Measurements from ENCODE around the gene BSPH1.

Gene BSPH1, protein sequence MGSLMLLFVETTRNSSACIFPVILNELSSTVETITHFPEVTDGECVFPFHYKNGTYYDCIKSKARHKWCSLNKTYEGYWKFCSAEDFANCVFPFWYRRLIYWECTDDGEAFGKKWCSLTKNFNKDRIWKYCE

DNA sequence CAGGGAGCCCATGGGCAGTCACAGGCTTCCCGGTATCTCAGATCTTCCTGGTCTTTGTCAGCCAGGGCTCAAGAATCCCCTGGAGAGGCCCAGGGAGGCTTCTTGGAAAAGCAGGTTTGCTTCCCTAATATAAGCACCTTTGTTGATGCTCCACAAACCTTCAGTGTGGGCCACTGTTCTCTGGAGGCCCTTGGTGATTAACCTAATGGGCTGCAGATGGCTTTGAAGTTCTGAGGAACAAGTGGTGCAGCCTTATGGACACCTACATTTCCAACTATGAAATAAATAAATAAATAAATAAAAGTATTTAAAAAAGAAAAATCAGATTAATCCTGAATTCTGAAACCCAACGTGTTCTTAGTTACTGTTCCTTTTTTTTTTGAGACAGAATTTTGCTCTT is at the start of gene BSPH1:
TSS of gene BSPH1 (minus strand) at position 101 of the 400 bp plus-strand sequence. CDS start at position 12, 89 bp downstream.
- DNase-seq: no peak
- no peaks in the 10 kb centered on the region for H3K36me3 ChIP-seq (ENCODE audit: insufficient read depth, low read length)
- H3K4me3 ChIP-seq (ENCODE audit: low read depth in 1 of 2, low read length in 2 of 2): no peak within 1 kb of the TSS
- H3K27me3 ChIP-seq (ENCODE audit: insufficient read depth, low read length, poor library complexity): peaks cover 3% of the 10 kb centered on the region
- no peaks in the 10 kb centered on the region for H3K79me2 ChIP-seq (ENCODE audit: insufficient read depth, low read length)
- no peaks in the 10 kb centered on the region for H3K4me1 ChIP-seq (ENCODE audit: insufficient read depth, low read length)
- no peak within 1 kb of the TSS for H3K27ac ChIP-seq (ENCODE audit: low read length)
- TF ChIP-seq, protein P1, sequence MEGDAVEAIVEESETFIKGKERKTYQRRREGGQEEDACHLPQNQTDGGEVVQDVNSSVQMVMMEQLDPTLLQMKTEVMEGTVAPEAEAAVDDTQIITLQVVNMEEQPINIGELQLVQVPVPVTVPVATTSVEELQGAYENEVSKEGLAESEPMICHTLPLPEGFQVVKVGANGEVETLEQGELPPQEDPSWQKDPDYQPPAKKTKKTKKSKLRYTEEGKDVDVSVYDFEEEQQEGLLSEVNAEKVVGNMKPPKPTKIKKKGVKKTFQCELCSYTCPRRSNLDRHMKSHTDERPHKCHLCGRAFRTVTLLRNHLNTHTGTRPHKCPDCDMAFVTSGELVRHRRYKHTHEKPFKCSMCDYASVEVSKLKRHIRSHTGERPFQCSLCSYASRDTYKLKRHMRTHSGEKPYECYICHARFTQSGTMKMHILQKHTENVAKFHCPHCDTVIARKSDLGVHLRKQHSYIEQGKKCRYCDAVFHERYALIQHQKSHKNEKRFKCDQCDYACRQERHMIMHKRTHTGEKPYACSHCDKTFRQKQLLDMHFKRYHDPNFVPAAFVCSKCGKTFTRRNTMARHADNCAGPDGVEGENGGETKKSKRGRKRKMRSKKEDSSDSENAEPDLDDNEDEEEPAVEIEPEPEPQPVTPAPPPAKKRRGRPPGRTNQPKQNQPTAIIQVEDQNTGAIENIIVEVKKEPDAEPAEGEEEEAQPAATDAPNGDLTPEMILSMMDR (IDR thresholded peaks at IDR 0.05; ENCODE audit: borderline replicate concordance, extremely low read depth, low read length, poor library complexity, severe bottlenecking): no peak
- no peak for TF ChIP-seq EZH2 (IDR thresholded peaks at IDR 0.05; ENCODE audit: borderline replicate concordance, low read depth, low read length, severe bottlenecking)
- no peak within 1 kb of the TSS for H2AFZ ChIP-seq (ENCODE audit: low read depth, low read length)
- ATAC-seq (ENCODE audit: insufficient read depth, low read depth): no peak
- H3K9me3 ChIP-seq (ENCODE audit: insufficient read depth, low read length, severe bottlenecking): no peaks in the 10 kb centered on the region
- no peak within 1 kb of the TSS for H3K9ac ChIP-seq (ENCODE audit: low read depth, low read length)
- H3K4me2 ChIP-seq (ENCODE audit: insufficient read depth, low read length): no peak within 1 kb of the TSS
- no peaks in the 10 kb centered on the region for H4K20me1 ChIP-seq (ENCODE audit: insufficient read depth, low read length)

DNA sequence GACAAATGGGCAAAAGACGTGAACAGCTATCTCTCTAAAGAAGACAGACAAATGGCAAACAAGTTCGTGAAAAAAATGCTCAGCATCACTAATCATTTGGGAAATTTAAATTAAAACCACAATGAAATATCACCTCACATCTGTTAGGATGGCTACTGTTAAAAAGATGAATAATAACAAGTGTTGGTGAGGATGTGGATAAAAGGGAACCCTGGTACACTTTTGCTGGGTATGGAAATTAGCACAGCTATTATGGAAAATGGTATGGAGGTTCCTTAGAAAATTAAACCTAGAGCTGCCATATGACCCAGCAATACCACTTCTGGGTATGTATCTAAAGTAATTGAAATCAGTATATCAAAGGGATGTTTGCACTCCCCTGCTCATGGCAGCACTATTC is 44.8 kb upstream of the BSPH1 start:
- H2AFZ ChIP-seq (ENCODE audit: low read depth, low read length): no peak overlapping the region
- no peak for DNase-seq
- H3K79me2 ChIP-seq (ENCODE audit: insufficient read depth, low read length): no peaks in the 10 kb centered on the region
- peaks cover 7% of the 10 kb centered on the region for H3K9me3 ChIP-seq (ENCODE audit: insufficient read depth, low read length, severe bottlenecking)
- no peaks in the 10 kb centered on the region for H4K20me1 ChIP-seq (ENCODE audit: insufficient read depth, low read length)
- no peaks in the 10 kb centered on the region for H3K36me3 ChIP-seq (ENCODE audit: insufficient read depth, low read length)
- no peak overlapping the region for H3K4me3 ChIP-seq (ENCODE audit: low read depth in 1 of 2, low read length in 2 of 2)
- H3K9ac ChIP-seq (ENCODE audit: low read depth, low read length): no peak overlapping the region
- H3K27ac ChIP-seq (ENCODE audit: low read length): no peak overlapping the region
- ATAC-seq (ENCODE audit: insufficient read depth, low read depth): no peak
- H3K4me2 ChIP-seq (ENCODE audit: insufficient read depth, low read length): no peak overlapping the region
- no peak for TF ChIP-seq EZH2 (IDR thresholded peaks at IDR 0.05; ENCODE audit: borderline replicate concordance, low read depth, low read length, severe bottlenecking)
- TF ChIP-seq, protein P1 (IDR thresholded peaks at IDR 0.05; ENCODE audit: borderline replicate concordance, extremely low read depth, low read length, poor library complexity, severe bottlenecking): no peak
- H3K4me1 ChIP-seq (ENCODE audit: insufficient read depth, low read length): no peaks in the 10 kb centered on the region
- no peaks in the 10 kb centered on the region for H3K27me3 ChIP-seq (ENCODE audit: insufficient read depth, low read length, poor library complexity)

DNA sequence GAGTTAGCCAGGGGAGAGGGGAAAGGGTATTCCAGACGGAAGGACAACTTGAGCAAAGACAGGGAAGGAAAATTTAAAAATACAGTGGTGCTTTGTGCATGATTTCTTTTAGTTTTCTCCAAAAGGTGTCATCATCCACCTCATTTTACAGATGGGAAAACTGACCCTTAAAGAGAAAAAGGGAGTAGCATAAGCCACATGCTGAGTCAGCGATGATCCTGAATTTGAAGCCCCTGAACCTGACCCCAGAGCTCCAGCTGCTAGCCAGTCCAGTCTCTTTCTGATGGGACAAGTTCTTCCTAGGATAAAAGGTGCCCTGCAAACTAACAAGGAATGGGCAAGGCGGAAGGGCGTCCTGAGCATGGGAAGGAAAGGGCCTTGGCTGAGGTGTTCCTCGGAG is 41.6 kb upstream of the BSPH1 start:
- no peaks in the 10 kb centered on the region for H3K27me3 ChIP-seq (ENCODE audit: insufficient read depth, low read length, poor library complexity)
- H3K79me2 ChIP-seq (ENCODE audit: insufficient read depth, low read length): no peaks in the 10 kb centered on the region
- no peak overlapping the region for H3K4me3 ChIP-seq (ENCODE audit: low read depth in 1 of 2, low read length in 2 of 2)
- H3K4me2 ChIP-seq (ENCODE audit: insufficient read depth, low read length): no peak overlapping the region
- ATAC-seq (ENCODE audit: insufficient read depth, low read depth): no peak
- H2AFZ ChIP-seq (ENCODE audit: low read depth, low read length): no peak overlapping the region
- H3K27ac ChIP-seq (ENCODE audit: low read length): no peak overlapping the region
- no peak for DNase-seq
- TF ChIP-seq EZH2 (IDR thresholded peaks at IDR 0.05; ENCODE audit: borderline replicate concordance, low read depth, low read length, severe bottlenecking): no peak
- H3K9ac ChIP-seq (ENCODE audit: low read depth, low read length): no peak overlapping the region
- peaks cover 7% of the 10 kb centered on the region for H3K9me3 ChIP-seq (ENCODE audit: insufficient read depth, low read length, severe bottlenecking)
- H3K4me1 ChIP-seq (ENCODE audit: insufficient read depth, low read length): no peaks in the 10 kb centered on the region
- H4K20me1 ChIP-seq (ENCODE audit: insufficient read depth, low read length): no peaks in the 10 kb centered on the region
- no peaks in the 10 kb centered on the region for H3K36me3 ChIP-seq (ENCODE audit: insufficient read depth, low read length)

DNA sequence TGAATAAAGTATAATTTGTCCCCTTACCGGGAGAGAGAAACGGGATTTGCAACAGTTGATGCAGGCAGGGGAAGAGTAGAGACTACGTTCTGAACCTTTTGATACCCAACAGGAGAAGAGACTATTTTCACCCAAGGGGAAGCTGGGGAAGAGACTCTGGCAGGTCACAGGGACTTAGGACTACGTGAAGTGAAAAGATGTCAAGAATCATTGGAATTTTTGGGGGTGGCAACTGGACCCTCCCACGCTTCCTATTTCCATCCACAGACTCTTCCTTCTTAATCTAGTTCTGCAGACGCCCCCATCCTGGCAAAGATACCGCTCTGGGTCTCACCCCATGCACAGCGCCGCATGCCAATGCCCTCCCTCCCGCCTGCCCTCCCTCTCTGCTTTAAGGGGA is 38.1 kb upstream of the BSPH1 start:
- ATAC-seq (ENCODE audit: insufficient read depth, low read depth) (no peak), DNase-seq (no peak)
- H3K4me2 ChIP-seq (ENCODE audit: insufficient read depth, low read length): no peak overlapping the region
- no peaks in the 10 kb centered on the region for H3K79me2 ChIP-seq (ENCODE audit: insufficient read depth, low read length)
- TF ChIP-seq, protein P1 (IDR thresholded peaks at IDR 0.05; ENCODE audit: borderline replicate concordance, extremely low read depth, low read length, poor library complexity, severe bottlenecking): no peak
- no peak for TF ChIP-seq EZH2 (IDR thresholded peaks at IDR 0.05; ENCODE audit: borderline replicate concordance, low read depth, low read length, severe bottlenecking)
- H3K36me3 ChIP-seq (ENCODE audit: insufficient read depth, low read length): no peaks in the 10 kb centered on the region
- H3K27me3 ChIP-seq (ENCODE audit: insufficient read depth, low read length, poor library complexity): peaks cover 6% of the 10 kb centered on the region
- H2AFZ ChIP-seq (ENCODE audit: low read depth, low read length): no peak overlapping the region
- H4K20me1 ChIP-seq (ENCODE audit: insufficient read depth, low read length): no peaks in the 10 kb centered on the region
- no peak overlapping the region for H3K4me3 ChIP-seq (ENCODE audit: low read depth in 1 of 2, low read length in 2 of 2)
- no peaks in the 10 kb centered on the region for H3K9me3 ChIP-seq (ENCODE audit: insufficient read depth, low read length, severe bottlenecking)
- no peak overlapping the region for H3K27ac ChIP-seq (ENCODE audit: low read length)
- H3K9ac ChIP-seq (ENCODE audit: low read depth, low read length): no peak overlapping the region
- no peaks in the 10 kb centered on the region for H3K4me1 ChIP-seq (ENCODE audit: insufficient read depth, low read length)

Measured in DND-41 (cell line).